NCI-H524 (cell line): ENCODE measurements around the gene NEK7.
"Not testable (repeated sequence)": the region's sequence is repeated elsewhere in the genome, so short reads cannot be mapped to it uniquely, and the experiment has no call there.

Source experiments
- DNase-seq, 2 experiments: peaks; one replicate each; lab custom pipeline; 2025; lab: John Stamatoyannopoulos, UW

The NEK7 gene

DNA sequence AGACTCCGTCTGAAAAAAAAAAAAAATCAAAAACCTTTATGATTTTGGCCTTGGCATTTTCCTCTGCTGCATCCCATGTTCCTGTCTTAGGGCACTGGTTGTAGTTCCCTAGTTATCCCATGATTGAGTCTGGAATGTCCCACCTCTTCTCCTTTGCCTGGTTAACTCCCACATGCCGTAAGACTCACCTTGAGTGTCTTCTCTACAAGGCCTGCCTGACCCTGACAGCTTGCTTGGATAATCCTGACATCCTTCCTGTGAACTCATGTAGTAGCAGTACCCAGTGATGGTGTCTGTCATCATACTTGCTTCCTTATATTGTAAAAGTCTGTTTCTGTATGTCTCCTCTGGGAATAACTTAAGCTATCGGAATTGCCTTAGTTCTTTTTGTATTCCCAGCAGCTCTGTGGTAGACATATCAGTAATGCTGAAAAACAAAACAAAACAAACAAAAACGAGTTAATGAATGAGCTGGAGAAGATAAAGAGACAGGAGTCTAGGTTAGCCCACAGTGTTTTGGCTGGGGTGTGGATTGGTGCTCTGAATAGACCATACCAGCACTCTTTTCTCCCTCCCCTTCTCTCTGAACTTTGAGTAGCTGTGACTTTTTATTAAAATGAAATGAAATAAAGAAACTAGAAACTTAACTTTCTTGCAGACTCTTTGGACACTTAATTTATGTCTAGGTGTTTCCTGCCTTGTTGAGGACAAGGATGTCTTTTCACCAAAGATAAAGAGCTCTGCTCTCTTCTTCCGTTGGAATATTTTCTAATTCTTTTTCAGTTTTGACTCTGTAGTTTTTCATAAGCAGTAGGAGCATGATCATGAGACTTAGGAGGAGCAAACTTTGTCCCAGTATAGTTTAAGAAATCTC, 15.1 kb downstream of the NEK7 start:
- DNase-seq = no peak

DNA sequence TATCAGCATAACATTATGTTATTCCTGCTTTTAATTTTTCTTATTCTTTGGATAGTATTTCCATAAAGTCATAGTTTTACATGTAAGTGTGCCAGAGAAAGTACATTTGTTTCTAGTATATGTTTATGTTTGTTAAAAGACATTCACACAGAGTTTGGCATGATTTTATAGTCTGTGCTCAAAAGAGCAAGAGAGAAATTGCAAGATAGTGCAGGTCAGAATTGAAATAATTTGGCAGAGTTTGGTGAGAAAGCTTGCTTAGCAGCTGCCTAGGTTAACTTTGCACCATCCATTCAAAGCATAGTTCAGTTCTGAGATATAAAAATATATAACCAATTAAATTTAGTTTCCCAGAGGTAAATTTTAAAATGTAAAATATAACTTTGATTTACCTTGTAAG, 17.0 kb downstream of the NEK7 start:
- no peak for DNase-seq

- DNase-seq = no peak
Measured at GRCh38 chr1:198174297-198174696, 17.5 kb downstream of the NEK7 start.

DNA sequence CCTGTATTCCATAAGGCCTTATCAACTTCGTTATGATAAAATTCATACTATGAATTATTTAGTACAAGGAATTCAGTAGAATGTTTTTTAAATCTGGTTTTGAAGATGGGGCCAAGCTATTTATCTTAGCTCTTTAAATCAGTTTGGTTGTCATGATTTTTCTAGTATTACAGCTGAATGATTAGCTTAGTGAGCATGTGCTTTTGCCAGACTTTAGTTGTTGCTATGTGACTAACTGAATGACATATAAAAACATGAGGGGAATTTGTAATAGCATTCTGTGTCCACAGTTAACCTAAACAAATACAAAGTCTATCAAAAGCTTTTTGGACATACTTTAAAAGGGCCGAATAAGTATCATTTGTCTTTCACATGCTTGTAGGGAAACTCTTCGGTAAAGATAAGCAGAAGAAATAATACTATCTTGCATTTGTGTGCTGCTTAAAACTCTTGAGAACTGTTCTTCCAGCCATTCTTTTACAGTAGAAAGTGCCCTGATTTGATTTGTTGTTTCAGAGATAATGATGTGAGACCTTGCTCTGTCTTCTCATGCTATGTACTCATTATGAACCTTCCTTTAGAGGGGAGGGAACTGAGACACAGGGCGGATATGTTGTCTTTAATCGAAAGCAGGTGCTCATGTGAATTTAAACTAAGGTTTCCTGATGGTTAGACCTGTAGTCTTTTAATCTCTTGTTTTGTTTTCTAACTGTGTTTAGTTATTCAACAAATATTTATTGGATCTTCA, 18.8 kb downstream of the NEK7 start:
- no peak for DNase-seq

DNA sequence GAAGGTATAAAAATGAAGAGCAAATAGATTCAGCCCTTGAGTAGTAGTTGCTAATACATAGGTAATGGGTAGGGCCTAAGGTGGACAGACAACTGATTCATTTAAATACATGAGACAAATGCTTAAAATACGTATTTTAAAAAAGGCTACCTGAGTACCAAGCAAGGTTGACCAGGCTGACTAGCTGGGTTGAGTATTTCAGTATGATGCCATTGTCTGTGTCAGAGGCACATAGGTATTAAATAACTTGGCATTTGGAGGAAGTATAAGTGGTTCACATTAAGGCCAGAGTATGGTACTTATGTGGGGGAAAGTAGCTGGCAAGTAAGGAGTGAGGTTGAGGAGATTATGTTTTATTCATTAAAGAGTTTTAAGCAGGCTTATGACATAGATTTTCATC, 19.4 kb downstream of the NEK7 start:
- DNase-seq = no peak

DNA sequence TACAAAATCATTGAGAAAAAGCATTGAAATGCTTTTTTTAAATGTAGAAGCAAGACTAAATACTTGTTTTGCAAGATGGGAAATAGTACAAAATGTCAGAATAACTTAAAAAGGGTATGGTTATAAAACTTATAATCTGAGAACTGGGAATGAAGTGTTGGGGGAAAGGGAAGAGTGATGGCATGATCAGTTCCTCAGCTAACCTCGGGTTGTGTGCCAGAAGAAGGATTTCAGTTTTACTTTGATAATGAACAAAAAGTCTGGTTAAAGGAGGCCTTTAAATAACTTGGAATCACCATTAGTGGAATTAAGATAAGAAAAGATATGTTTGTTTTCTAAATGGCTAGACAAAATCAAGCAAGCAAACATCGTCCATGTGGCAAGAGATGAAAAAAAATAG, 20.7 kb downstream of the NEK7 start:
- DNase-seq = no peak

- no peak for DNase-seq
Measured at GRCh38 chr1:198178615-198179014, 21.8 kb downstream of the NEK7 start.

DNA sequence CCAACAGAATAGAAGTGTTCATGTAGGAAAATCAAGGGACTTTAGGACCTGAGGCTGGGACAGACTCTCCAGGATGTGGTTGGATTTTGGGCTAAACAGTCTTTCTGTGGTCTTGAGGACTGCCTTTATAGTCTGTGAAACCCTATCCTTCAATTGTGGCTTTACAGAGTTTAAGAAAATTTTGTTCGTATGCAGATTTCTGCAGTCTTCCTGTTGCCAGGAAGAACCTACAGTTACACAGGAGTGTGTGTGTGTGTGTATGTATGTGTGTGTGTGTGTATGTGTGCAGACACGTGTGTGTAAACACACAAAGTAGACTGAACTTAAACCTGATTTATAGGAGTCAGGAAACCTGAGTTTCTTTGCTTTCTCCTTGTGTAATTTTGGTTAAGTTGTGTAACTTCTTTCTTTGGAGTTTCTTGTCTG, 22.8 kb downstream of the NEK7 start:
- DNase-seq = no peak

GRCh38 chr1:198183605-198184004, 26.8 kb downstream of the NEK7 start:
- DNase-seq = no peak

DNA sequence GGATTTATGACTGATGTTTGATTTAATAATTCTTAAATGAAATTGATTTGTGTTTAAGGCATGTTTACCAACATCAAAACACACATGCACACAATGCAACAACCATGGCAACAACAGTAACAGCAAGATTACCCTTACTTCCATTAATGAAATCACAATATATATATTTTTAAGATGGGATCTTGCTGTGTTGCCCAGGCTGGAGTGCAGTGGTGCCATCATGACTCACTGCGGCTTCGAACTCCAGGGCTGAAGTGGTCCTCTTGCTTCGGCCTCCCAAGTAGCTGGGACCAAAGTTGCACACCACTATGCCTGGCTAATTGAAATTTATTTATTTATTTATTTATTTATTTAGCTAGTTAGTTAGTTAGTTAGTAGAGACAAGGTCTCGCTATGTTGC, 27.7 kb downstream of the NEK7 start:
- no peak for DNase-seq

GRCh38 chr1:198185146-198185545, 28.3 kb downstream of the NEK7 start:
- no peak for DNase-seq

GRCh38 chr1:198185759-198186158, 29.0 kb downstream of the NEK7 start:
- no peak for DNase-seq

DNA sequence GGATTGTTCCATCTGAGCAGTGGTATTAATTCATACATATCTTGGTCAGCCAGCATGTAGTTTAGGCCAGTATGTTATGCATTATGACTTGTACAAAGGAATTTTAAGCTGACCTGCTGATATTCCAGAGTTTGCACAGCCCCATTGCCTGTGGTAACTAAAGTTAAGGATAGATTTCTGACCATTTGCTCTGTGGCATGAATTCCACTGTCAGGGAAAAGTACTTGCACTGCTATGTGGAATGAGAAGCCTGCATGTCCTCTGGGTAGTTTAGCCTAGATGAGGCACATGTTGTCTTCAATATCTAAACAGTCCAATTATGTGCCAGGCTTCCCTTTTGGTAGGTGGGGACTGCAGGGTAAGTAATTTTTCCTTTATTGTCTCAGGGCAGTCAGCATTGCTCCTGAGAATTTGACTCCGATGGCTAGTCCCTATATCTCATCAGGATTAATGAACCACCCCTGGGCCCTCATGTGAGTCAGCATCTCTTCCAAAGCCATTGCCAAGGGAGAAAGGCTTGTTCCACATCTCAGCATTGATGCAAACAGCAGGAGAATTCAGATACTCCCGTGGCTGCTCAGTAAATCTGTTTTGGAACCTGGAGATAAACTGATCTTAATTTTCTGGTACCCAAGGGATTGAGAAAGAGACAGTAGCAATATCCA, 30.2 kb downstream of the NEK7 start:
- DNase-seq = no peak

GRCh38 chr1:198187973-198188588, 31.3 kb downstream of the NEK7 start:
- no peak for DNase-seq

DNA sequence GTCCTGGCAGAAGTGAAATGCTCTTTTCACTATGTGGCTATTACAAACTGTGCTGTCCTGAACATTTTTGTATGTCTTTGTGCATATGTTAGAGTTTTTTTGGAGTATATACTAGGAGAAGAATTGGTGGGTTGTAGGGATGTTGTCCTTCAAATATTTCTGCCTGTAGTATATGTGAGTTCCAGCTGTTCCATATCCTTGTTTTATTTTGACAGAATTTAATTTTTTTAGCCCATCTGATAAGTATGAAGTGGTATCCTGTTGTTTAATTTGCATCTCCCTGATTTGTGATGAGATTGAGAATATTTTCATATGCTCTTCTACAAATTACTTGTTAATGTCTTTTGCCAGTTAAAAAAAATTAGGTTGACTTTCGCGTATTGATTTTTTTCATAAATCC, 34.3 kb downstream of the NEK7 start:
- DNase-seq = no peak

DNA sequence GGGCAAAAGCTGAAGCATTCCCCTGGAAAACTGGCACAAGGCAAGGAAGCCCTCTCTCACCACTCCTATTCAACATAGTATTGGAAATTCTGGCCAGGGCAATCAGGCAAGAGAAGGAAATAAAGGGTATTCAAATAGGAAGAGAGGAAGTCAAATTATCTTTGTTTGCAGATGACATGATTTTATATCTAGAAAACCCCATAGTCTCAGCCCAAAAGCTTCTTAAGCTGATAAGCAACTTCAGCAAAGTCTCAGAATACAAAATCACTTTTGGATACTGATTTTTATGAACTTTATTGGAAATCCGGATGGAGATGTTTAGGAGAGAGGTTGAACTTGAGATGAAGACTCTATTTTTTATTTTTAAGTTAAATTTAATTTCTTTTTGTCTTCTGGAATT, 37.1 kb downstream of the NEK7 start:
- DNase-seq = not testable (repeated sequence)

- DNase-seq = no peak
Measured at GRCh38 chr1:198196630-198197029, 39.8 kb downstream of the NEK7 start.

- no peak for DNase-seq
Measured at GRCh38 chr1:198197285-198197684, 40.5 kb downstream of the NEK7 start.

- DNase-seq = no peak
Measured at GRCh38 chr1:198199105-198199504, 42.3 kb downstream of the NEK7 start.

DNA sequence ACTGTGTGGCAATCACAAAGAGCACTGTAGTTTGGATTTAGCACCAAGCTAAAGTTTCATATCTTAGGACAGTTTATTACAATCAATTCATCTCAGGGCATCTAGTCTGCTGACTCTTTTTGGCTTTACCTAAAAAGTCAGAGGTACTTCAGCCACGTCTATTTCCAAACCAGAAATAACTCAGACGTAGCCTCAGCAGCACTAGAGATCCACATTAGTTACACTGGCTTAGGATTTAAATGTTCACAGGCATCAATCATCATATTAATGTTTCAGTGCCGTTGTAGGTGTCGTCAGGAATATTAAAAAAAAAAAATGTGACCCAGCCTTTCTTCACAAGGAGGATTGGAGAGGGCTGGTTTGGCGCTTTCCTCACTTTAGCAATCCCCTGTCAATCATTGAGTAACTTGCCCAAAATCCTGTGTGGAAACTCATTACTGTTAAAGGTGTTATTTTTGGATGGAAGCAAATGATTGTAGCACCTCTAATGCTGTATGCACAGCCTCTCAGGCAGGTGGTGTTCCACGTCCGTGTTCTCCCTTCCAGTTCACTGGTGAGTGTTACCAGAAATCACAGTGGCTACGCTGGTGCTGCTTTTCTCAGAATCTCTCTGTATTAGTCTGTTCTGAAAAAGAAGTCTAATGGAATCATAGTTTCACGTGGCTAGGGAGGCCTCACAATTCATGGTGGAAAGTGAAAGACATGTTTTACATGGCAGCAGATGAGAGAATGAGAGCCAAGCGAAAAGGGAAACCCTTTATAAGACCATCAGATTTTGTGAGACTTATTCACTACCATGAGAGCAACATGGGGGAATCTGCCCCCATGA, 45.4 kb downstream of the NEK7 start:
- no peak for DNase-seq

DNA sequence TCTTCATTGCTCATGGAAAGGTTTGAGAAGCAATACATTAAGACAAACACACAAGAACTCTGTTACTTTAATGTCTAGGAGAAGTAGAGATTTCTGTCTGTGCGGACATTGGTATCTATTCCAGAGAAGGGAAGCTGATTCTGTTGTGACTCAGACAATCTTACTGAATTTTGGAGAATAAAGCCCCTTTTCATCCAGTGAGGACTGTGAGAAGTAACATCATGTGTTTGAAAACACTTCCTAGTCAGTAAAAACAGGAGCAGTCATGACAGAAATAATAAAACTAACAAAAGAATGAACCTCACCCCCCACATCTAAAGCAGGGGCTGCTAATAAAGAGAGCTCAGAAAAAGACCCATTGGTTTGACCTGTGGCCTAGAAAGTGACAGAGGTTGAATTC, 46.6 kb downstream of the NEK7 start:
- no peak for DNase-seq
